IPS-18a (cell line): ENCODE data around the gene CSF2.

Experiments used
- H3K27ac ChIP-seq: one replicate; pipeline ENCODE4 v1.5.1; 2013; ENCODE audit warnings: low read length
- H3K27me3 ChIP-seq: one replicate; pipeline ENCODE4 v1.6.1; 2013; ENCODE audit warnings: mild to moderate bottlenecking, low read length; ENCODE audit not compliant: control insufficient read depth, insufficient read depth
- H3K36me3 ChIP-seq: one replicate; pipeline ENCODE4 v1.6.1; 2013; ENCODE audit warnings: low read depth, low read length; ENCODE audit not compliant: control insufficient read depth
- H3K4me1 ChIP-seq: one replicate; pipeline ENCODE4 v1.6.1; 2013; ENCODE audit warnings: low read depth, low read length; ENCODE audit not compliant: control insufficient read depth
- H3K4me3 ChIP-seq: one replicate; pipeline ENCODE4 v1.5.1; 2013; ENCODE audit warnings: low read length
- H3K9ac ChIP-seq: one replicate; pipeline ENCODE4 v1.6.1; 2013; ENCODE audit warnings: mild to moderate bottlenecking, low read length, moderate library complexity
- H3K9me3 ChIP-seq: one replicate; pipeline ENCODE4 v1.6.1; 2013; ENCODE audit warnings: low read depth, low read length; ENCODE audit not compliant: control insufficient read depth

CSF2 gene

GRCh38 chr5:132098151-132098594 lies 24.6 kb downstream of the CSF2 start:
- no peaks in the 10 kb centered on the region for H3K4me1 ChIP-seq
- no peak overlapping the region for H3K4me3 ChIP-seq
- H3K9ac ChIP-seq, result no peak overlapping the region
- H3K9me3 ChIP-seq, result no peaks in the 10 kb centered on the region
- H3K27me3 ChIP-seq, result no peaks in the 10 kb centered on the region
- H3K27ac ChIP-seq, result no peak overlapping the region
- no peaks in the 10 kb centered on the region for H3K36me3 ChIP-seq

- H3K9me3 ChIP-seq, result no peaks in the 10 kb centered on the region
- no peaks in the 10 kb centered on the region for H3K36me3 ChIP-seq
- no peak overlapping the region for H3K9ac ChIP-seq
- no peaks in the 10 kb centered on the region for H3K4me1 ChIP-seq
- H3K4me3 ChIP-seq, result no peak overlapping the region
- H3K27me3 ChIP-seq, result no peaks in the 10 kb centered on the region
- H3K27ac ChIP-seq, result no peak overlapping the region
Measured at GRCh38 chr5:132098621-132099020, 25.0 kb downstream of the CSF2 start.

GRCh38 chr5:132099076-132099748 lies 25.6 kb downstream of the CSF2 start:
- H3K36me3 ChIP-seq, result no peaks in the 10 kb centered on the region
- H3K4me3 ChIP-seq, result no peak overlapping the region
- H3K4me1 ChIP-seq, result no peaks in the 10 kb centered on the region
- H3K9me3 ChIP-seq, result no peaks in the 10 kb centered on the region
- no peak overlapping the region for H3K9ac ChIP-seq
- no peak overlapping the region for H3K27ac ChIP-seq
- H3K27me3 ChIP-seq, result no peaks in the 10 kb centered on the region

DNA sequence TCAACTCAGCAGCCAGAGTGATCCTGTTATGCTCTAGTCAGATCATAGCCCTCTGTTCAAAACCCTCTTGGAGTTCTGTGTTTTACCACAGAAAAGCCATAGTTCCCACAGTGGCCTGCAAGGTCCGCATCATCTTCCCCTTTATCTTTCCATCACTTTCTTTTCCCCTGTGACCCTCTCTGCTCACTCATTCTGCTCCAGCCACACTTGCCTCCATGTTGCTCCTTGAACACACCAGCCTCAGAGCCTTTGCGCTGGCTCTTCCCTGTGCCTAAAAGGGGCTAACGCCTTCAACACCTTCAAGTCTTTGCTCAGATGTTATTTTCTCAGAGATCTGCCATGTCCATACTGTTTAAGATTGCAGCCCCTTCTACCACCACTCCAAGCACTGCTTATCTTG lies 26.3 kb downstream of the CSF2 start:
- H3K9ac ChIP-seq, result no peak overlapping the region
- no peak overlapping the region for H3K27ac ChIP-seq
- H3K4me1 ChIP-seq, result no peaks in the 10 kb centered on the region
- no peak overlapping the region for H3K4me3 ChIP-seq
- no peaks in the 10 kb centered on the region for H3K9me3 ChIP-seq
- no peaks in the 10 kb centered on the region for H3K36me3 ChIP-seq
- H3K27me3 ChIP-seq, result no peaks in the 10 kb centered on the region

DNA sequence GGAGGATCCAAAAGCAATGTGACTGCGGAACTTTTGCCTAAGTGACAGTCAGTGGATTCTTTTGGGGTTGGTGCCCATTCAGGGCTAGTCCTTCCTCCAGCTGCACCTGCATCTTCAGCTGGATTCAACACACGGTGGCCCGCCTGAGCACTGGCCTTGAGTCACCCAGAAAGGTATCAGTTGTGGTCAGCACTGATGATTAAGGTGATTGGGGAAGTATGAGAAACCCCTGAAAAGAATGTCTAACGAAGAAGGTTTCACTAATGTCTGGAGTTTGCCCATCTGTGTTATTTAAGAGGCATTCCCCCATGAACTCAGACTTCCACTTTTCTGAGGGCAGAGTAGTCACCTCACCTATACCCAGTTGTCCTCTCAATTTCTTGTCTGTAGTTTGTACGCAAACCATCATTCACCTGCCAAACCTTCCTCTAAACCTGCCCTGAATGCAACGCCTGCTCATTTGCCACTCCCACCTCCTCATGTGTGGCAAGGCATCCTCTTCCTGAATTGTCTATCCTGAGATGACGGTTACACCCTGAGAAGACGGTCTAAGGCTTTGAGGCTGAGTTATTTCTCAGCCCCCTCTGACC lies 27.2 kb downstream of the CSF2 start:
- H3K9ac ChIP-seq, result no peak overlapping the region
- H3K4me1 ChIP-seq, result no peaks in the 10 kb centered on the region
- H3K4me3 ChIP-seq, result no peak overlapping the region
- no peaks in the 10 kb centered on the region for H3K27me3 ChIP-seq
- H3K27ac ChIP-seq, result no peak overlapping the region
- no peaks in the 10 kb centered on the region for H3K9me3 ChIP-seq
- no peaks in the 10 kb centered on the region for H3K36me3 ChIP-seq

GRCh38 chr5:132101385-132101880 lies 27.8 kb downstream of the CSF2 start:
- Histone ChIP-seq H3K9ac (no peak overlapping the region), H3K27me3 (no peaks in the 10 kb centered on the region), H3K36me3 (no peaks in the 10 kb centered on the region), H3K4me3 (no peak overlapping the region), H3K9me3 (no peaks in the 10 kb centered on the region), H3K4me1 (no peaks in the 10 kb centered on the region), H3K27ac (no peak overlapping the region)

DNA sequence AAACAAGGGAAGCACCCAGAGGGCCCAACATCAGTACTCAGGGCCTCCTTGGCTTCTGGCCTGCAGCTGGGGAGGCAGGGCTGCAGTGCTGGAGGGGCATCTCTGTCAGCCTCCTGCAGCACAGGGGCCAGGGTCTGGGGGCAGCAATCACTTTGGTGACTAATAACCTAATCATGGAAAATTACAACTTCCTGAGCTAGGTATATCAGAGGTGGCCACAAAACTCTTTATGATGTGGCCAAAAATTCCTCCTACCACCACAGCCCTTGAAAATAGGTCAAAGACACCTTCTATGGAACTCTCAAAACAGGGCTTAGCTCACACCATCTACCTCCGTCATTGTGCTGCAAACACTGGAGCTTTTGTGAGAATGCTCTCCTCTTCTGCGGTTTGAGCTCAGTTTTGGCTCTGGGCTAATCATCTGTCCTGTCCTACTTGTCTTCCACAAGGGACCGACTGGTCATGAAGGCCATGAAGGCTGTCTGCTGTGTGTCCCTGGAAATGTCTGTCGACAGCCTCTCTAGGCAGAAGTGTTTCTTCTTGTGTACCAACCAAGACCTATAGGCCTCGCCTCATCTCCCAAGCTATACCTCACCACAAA lies 28.6 kb downstream of the CSF2 start:
- no peaks in the 10 kb centered on the region for H3K4me1 ChIP-seq
- no peak overlapping the region for H3K27ac ChIP-seq
- no peaks in the 10 kb centered on the region for H3K27me3 ChIP-seq
- no peak overlapping the region for H3K9ac ChIP-seq
- no peaks in the 10 kb centered on the region for H3K36me3 ChIP-seq
- no peaks in the 10 kb centered on the region for H3K9me3 ChIP-seq
- H3K4me3 ChIP-seq, result no peak overlapping the region

DNA sequence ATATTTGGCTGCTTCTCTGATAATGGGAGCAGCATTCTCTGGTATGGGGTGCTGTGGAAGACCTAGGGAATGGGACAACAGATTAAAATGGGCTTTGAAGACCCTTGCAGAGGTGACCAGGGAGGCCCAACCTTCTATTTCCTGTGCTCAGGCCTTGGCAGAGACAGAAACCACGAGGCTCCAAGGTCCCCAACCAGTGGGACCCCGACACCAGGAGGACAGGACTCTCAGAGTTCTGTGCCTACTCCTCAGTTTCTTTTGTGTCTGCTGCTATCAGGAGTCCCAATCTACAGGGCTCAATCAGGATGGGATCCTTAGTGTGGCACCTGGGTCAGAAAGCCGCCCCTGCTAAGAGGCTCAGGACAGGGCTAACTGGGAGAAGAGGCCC lies 29.3 kb downstream of the CSF2 start:
- H3K9ac ChIP-seq, result no peak overlapping the region
- no peak overlapping the region for H3K4me3 ChIP-seq
- H3K27ac ChIP-seq, result no peak overlapping the region
- H3K36me3 ChIP-seq, result no peaks in the 10 kb centered on the region
- H3K9me3 ChIP-seq, result no peaks in the 10 kb centered on the region
- H3K27me3 ChIP-seq, result no peaks in the 10 kb centered on the region
- no peaks in the 10 kb centered on the region for H3K4me1 ChIP-seq

- H3K27me3 ChIP-seq, result no peaks in the 10 kb centered on the region
- H3K4me3 ChIP-seq, result no peak overlapping the region
- no peak overlapping the region for H3K27ac ChIP-seq
- no peaks in the 10 kb centered on the region for H3K9me3 ChIP-seq
- no peak overlapping the region for H3K9ac ChIP-seq
- H3K4me1 ChIP-seq, result no peaks in the 10 kb centered on the region
- H3K36me3 ChIP-seq, result no peaks in the 10 kb centered on the region
Measured at GRCh38 chr5:132103332-132103951, 29.9 kb downstream of the CSF2 start.

GRCh38 chr5:132103969-132104391 lies 30.4 kb downstream of the CSF2 start:
- no peak overlapping the region for H3K4me3 ChIP-seq
- no peaks in the 10 kb centered on the region for H3K27me3 ChIP-seq
- H3K9ac ChIP-seq, result no peak overlapping the region
- no peak overlapping the region for H3K27ac ChIP-seq
- no peaks in the 10 kb centered on the region for H3K36me3 ChIP-seq
- no peaks in the 10 kb centered on the region for H3K9me3 ChIP-seq
- H3K4me1 ChIP-seq, result no peaks in the 10 kb centered on the region

DNA sequence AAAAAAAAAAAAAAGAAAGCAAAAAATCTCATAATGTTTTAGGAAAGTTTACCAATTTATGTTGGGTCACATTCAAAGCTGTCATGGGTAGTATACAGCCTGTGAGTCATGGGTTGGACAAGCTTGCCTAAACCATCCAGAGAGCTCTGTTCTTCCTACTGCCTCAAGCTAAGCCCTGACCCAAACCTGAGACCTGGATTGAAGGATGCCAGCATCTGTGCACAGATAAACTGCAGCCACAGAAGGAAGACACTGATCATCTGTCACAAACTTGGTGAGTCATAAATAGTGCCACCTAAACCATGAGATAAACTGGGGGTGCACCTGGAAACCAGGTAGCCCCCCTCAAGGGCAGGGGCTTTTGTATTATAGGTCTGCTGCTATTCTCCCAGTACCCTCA lies 31.0 kb downstream of the CSF2 start:
- H3K4me1 ChIP-seq, result no peaks in the 10 kb centered on the region
- no peak overlapping the region for H3K9ac ChIP-seq
- no peaks in the 10 kb centered on the region for H3K9me3 ChIP-seq
- no peaks in the 10 kb centered on the region for H3K36me3 ChIP-seq
- no peak overlapping the region for H3K27ac ChIP-seq
- no peaks in the 10 kb centered on the region for H3K27me3 ChIP-seq
- H3K4me3 ChIP-seq, result no peak overlapping the region
